Stimulated activated naive B cell treated with anti-CD40 and anti-IgM and Interleukin-4, amounts not matched to agents 10 μg/mL and 1 μg/mL and 100 μg/mL, for 72 hours (primary cell): ENCODE data around the gene DYRK1A.

Experiments
- ATAC-seq, 2 donors: fragments of 150-1000 bp; cut with Tn5 transposase; replicated peaks; 2 replicates each; pipeline ENCODE4 v1.10.0; 2021; ENCODE audit warnings: moderate library complexity in 1 of 2
- DNase-seq: peaks from one replicate; pipeline ENCODE4 v3.0.0; 2021
- H3K27ac Mint-ChIP-seq: one replicate; pipeline ENCODE4 v1.8.0; 2022; ENCODE audit warnings: mild to moderate bottlenecking, mixed read lengths
- H3K27me3 Mint-ChIP-seq, 2 donors: one replicate each; pipeline ENCODE4 v1.8.0; 2022; ENCODE audit warnings: mixed read lengths in 2 of 2
- H3K36me3 Mint-ChIP-seq, 2 donors: one replicate each; pipeline ENCODE4 v1.8.0; 2022; ENCODE audit warnings: mixed read lengths in 2 of 2, mild to moderate bottlenecking in 1 of 2
- H3K4me1 Mint-ChIP-seq, 2 donors: one replicate each; pipeline ENCODE4 v1.8.0; 2022; ENCODE audit warnings: mixed read lengths in 2 of 2, mild to moderate bottlenecking in 1 of 2
- H3K4me3 Mint-ChIP-seq, 2 donors: one replicate each; pipeline ENCODE4 v1.8.0; 2022; ENCODE audit warnings: mild to moderate bottlenecking in 2 of 2, mixed read lengths in 2 of 2, moderate library complexity in 1 of 2
- H3K9me3 Mint-ChIP-seq, 2 donors: one replicate each; pipeline ENCODE4 v1.8.0; 2022; ENCODE audit warnings: mixed read lengths in 2 of 2, mild to moderate bottlenecking in 1 of 2

Gene DYRK1A

DNA sequence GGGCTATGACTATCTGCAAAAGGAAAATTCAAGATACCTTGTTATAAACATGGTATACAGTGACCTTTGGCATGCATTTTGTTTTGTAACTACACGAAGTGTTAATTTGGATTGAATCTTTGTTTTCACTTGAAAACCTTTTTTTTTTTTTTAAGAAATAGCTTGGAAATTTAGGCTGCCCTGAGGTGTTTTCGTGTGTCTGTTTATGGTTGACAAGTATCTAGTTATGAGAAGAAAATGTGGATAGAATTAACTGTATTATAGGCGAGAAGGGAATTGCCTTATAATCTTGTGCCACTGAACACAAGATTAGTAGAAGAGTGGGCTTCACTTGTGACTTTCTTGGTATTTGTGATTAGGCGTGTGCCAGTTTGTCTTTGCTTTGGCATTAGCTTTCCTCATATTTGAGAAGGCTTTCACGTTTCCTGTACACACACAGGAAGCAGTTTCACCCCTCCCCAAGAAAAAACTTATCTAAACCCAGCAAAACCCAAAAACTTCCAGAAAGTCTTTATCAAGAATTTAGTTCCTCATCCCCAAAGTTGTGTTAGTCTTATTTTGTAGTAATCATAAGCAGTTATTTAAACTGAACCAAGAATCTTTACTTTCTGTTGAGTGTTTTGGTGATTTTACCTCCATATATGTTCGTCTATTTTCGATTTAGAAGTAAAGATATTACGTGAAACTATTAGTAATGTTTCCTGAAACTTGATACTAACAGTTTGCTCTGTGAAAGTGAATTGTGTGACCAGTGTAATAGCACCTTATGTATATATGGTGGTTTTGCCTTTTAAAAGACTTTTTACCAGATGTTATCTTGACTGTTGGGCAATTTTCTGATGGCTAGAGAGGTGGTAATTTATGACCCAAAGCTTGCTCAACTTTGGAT, 3.8 kb downstream of the DYRK1A start:
- Mint-ChIP-seq H3K9me3 (peaks cover 0 to 3% of the 10 kb centered on the region in 2 donors), H3K4me1 (peaks cover 36 to 59% of the 10 kb centered on the region in 2 donors), H3K4me3 (peak overlapping the region; percentile 67 to 72), H3K27me3 (no peaks in the 10 kb centered on the region), H3K36me3 (peaks cover 4 to 11% of the 10 kb centered on the region in 2 donors), H3K27ac (peak overlapping the region; percentile 69)
- DNase-seq = no peak
- ATAC-seq = no peak

DNA sequence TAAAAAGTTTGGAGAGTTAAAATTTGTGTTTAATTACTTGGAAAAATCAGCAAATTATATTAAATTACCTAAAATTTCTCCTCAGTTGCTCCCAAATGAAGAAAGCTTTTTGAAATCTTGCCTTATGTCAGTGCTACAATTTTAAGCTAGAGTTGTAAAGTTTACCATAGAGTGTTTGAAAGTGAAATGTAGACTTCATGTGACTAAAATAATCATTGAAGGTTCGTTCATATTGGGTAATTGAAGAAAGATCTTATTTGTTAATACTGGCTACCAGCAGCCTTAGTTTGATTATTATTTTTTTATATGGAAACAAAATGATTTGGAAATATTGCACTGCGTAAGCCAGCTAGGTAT, 4.4 kb downstream of the DYRK1A start:
- DNase-seq (no peak), ATAC-seq (no peak)
- no peak overlapping the region for H3K27ac Mint-ChIP-seq
- peaks cover 9 to 16% of the 10 kb centered on the region in 2 donors for H3K36me3 Mint-ChIP-seq
- H3K9me3 Mint-ChIP-seq = peaks cover 0 to 3% of the 10 kb centered on the region in 2 donors
- no peaks in the 10 kb centered on the region for H3K27me3 Mint-ChIP-seq
- peak overlapping the region; percentile 67 to 72 for H3K4me3 Mint-ChIP-seq
- peaks cover 39 to 64% of the 10 kb centered on the region in 2 donors for H3K4me1 Mint-ChIP-seq

- ATAC-seq (no peak), DNase-seq (no peak)
- no peak overlapping the region for H3K4me3 Mint-ChIP-seq
- H3K27ac Mint-ChIP-seq = peak overlapping the region; percentile 75
- no peaks in the 10 kb centered on the region for H3K27me3 Mint-ChIP-seq
- H3K9me3 Mint-ChIP-seq = peaks cover 0 to 3% of the 10 kb centered on the region in 2 donors
- peaks cover 44 to 75% of the 10 kb centered on the region in 2 donors for H3K4me1 Mint-ChIP-seq
- H3K36me3 Mint-ChIP-seq = peaks cover 9 to 13% of the 10 kb centered on the region in 2 donors
Measured at GRCh38 chr21:37372127-37372731, 5.7 kb downstream of the DYRK1A start.

DNA sequence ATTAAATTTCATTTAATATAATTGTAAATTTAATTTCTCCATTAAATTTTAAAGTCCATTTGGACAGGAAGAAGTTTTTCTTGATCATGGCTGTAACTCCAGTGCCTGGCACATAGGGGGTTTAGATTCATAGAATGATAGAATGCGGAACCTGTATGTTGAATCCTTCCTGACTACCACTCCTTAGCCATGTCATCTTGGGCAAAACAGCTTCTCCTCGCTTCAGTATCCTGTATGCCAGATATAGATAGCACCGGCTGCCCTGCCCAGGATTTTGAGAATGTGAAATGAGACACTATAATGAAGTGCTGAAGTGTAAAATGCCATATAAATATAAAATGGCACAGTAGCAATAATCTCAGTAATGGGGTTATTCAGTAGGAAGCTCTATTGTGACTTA, 6.4 kb downstream of the DYRK1A start:
- no peak overlapping the region for H3K4me3 Mint-ChIP-seq

DNA sequence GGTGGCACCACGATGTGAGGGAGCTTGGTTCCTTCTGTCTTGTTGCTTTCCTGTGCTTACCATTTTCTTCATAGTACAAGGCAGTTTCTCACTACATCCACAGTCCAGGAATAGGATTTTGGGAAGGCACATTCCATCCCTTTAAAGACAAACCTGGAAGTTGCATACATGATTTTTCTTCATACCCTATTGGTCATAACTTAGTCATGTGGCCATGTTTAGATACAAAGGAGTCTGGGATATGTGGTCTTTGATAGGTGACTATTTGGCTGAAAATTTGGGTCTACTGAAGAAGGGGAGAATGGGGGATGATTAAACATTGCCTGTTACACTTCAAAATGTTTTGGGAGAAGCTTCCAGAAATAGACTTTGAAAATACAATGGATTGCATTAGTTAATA, 7.0 kb downstream of the DYRK1A start:
- Mint-ChIP-seq H3K4me1 (peaks cover 48 to 81% of the 10 kb centered on the region in 2 donors), H3K27me3 (no peaks in the 10 kb centered on the region), H3K36me3 (peaks cover 12 to 14% of the 10 kb centered on the region in 2 donors), H3K27ac (no peak overlapping the region), H3K4me3 (no peak overlapping the region), H3K9me3 (peaks cover 0 to 3% of the 10 kb centered on the region in 2 donors)
- no peak for DNase-seq
- no peak for ATAC-seq

More for the DNA sequence above, 6.4 kb downstream of the DYRK1A start:
- DNase-seq = no peak
- ATAC-seq = no peak
- Mint-ChIP-seq H3K9me3 (peaks cover 0 to 3% of the 10 kb centered on the region in 2 donors), H3K27ac (no peak overlapping the region), H3K27me3 (no peaks in the 10 kb centered on the region), H3K4me1 (peaks cover 47 to 81% of the 10 kb centered on the region in 2 donors), H3K36me3 (peaks cover 11 to 13% of the 10 kb centered on the region in 2 donors)

DNA sequence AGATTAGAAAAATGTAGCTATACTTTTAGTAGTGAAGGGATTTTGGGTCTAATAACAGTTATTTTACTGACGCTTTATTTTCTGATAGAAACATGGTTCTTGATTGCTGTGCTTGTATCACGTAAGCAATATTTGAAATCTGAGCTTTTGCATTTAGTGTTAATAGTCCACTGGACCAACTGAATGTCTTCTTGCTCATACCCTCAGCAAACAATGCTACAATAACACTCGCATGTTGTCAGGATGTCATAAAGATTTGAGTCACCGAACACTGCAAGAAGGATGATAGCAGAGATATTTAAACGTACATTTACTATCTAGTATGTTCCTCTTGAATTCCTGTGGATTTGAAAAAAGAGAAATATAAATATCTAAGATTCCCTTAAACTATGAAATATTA, 7.5 kb downstream of the DYRK1A start:
- no peak for DNase-seq
- peaks cover 16 to 19% of the 10 kb centered on the region in 2 donors for H3K36me3 Mint-ChIP-seq
- H3K27ac Mint-ChIP-seq = no peak overlapping the region
- H3K4me3 Mint-ChIP-seq = no peak overlapping the region
- peaks cover 0 to 3% of the 10 kb centered on the region in 2 donors for H3K9me3 Mint-ChIP-seq
- no peak for ATAC-seq
- H3K4me1 Mint-ChIP-seq = peaks cover 50 to 82% of the 10 kb centered on the region in 2 donors
- no peaks in the 10 kb centered on the region for H3K27me3 Mint-ChIP-seq

GRCh38 chr21:37375866-37376574, 9.4 kb downstream of the DYRK1A start:
- Mint-ChIP-seq H3K9me3 (peaks cover 0 to 3% of the 10 kb centered on the region in 2 donors), H3K4me3 (peak overlapping the region; percentile 30 to 57), H3K36me3 (peaks cover 16 to 22% of the 10 kb centered on the region in 2 donors), H3K4me1 (peaks cover 51 to 81% of the 10 kb centered on the region in 2 donors), H3K27ac (peak overlapping the region; percentile 77), H3K27me3 (no peaks in the 10 kb centered on the region)
- DNase-seq = no peak
- ATAC-seq = no peak

DNA sequence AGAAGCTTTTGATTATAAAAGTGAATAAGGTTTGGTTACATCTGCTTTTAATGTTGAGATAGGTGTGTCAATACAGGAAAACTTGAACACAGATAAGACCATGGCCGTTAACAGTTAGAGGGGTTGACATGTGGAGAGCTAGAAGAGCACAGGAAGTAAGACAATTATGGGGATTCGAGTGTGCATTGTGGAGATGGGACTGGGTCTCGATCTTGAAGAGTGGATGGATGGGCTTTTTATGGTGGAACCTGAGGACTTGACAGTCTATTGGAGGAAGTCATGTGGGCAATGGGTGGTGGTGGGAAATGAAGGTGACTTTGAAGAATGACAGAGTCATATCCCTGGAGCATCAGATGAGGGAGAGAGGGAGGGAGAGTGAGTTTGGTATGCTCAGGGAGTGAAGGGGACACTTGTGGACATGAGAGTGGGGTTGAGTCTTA, 12.1 kb downstream of the DYRK1A start:
- no peak overlapping the region for H3K4me3 Mint-ChIP-seq
- peaks cover 26 to 33% of the 10 kb centered on the region in 2 donors for H3K36me3 Mint-ChIP-seq
- no peaks in the 10 kb centered on the region for H3K27me3 Mint-ChIP-seq
- no peak for DNase-seq
- ATAC-seq = no peak
- no peak overlapping the region for H3K27ac Mint-ChIP-seq
- H3K9me3 Mint-ChIP-seq = peaks cover 2 to 3% of the 10 kb centered on the region in 2 donors
- peaks cover 53 to 82% of the 10 kb centered on the region in 2 donors for H3K4me1 Mint-ChIP-seq

GRCh38 chr21:37380349-37381323, 14.1 kb downstream of the DYRK1A start:
- ATAC-seq (no peak), DNase-seq (no peak)
- Mint-ChIP-seq H3K4me3 (no peak overlapping the region), H3K36me3 (peaks cover 30 to 42% of the 10 kb centered on the region in 2 donors), H3K9me3 (peaks cover 4 to 6% of the 10 kb centered on the region in 2 donors), H3K4me1 (peaks cover 53 to 85% of the 10 kb centered on the region in 2 donors), H3K27ac (no peak overlapping the region), H3K27me3 (no peaks in the 10 kb centered on the region)

DNA sequence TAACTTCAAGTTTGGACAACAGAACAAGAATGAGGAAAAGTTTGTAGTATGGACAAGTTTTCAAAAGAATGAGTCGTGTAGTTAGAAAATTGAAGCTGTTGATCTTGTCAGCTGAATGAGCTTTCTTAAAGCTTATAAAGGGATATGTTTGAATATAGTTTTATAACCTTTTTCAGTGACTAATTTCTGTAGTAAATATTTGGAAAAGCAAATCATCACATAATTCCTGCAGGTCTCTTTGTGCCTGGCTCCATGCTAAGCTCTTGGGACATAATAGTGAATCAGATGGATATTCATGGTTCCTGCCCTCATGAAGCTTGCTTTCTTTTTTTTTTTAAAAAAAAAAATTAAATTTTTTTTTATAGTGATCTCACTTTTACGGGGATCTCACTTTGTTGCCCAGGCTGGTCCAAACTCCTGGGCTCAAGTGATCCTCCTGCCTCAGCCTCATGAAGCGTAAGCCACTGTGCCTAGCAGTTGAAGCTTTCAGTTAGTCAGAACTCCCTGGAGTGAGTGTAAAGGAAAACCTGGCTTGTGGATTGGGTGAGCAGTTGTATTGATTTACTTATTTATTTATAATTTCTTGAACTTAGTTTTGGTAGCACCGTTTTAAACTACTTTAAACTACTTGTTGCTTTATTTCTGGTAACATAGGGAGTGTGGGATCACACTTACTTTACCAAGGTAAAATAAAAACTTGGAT, 15.5 kb downstream of the DYRK1A start:
- H3K4me3 Mint-ChIP-seq = no peak overlapping the region
- peaks cover 54 to 84% of the 10 kb centered on the region in 2 donors for H3K4me1 Mint-ChIP-seq
- H3K9me3 Mint-ChIP-seq = peaks cover 4 to 6% of the 10 kb centered on the region in 2 donors
- H3K27ac Mint-ChIP-seq = no peak overlapping the region
- ATAC-seq (no peak), DNase-seq (no peak)
- H3K36me3 Mint-ChIP-seq = peaks cover 23 to 37% of the 10 kb centered on the region in 2 donors
- H3K27me3 Mint-ChIP-seq = no peaks in the 10 kb centered on the region

DNA sequence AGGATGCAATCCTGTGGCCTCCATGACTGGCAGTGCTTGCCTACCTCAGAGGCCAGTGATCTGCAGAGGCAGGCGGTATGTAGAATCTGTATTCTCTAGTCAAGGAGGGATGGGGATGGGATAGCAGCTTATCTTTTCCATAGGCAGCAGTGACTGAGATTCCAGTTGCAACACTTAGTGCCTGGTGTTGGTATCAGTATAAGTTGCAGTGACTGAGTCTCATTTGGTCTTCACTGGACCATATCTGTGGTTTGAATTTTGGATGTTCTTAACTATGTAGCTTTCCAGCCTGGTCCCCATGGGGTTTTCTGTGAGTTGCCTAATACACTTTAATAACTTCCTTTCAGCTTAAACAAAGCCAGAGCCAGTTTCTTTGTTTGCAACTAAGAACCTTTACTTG, 16.5 kb downstream of the DYRK1A start:
- Mint-ChIP-seq H3K9me3 (peaks cover 4 to 6% of the 10 kb centered on the region in 2 donors), H3K4me1 (peaks cover 58 to 86% of the 10 kb centered on the region in 2 donors), H3K4me3 (no peak overlapping the region), H3K27me3 (no peaks in the 10 kb centered on the region), H3K36me3 (peaks cover 22 to 37% of the 10 kb centered on the region in 2 donors), H3K27ac (no peak overlapping the region)
- no peak for DNase-seq
- peak; percentile 62 to 68 for ATAC-seq

DNA sequence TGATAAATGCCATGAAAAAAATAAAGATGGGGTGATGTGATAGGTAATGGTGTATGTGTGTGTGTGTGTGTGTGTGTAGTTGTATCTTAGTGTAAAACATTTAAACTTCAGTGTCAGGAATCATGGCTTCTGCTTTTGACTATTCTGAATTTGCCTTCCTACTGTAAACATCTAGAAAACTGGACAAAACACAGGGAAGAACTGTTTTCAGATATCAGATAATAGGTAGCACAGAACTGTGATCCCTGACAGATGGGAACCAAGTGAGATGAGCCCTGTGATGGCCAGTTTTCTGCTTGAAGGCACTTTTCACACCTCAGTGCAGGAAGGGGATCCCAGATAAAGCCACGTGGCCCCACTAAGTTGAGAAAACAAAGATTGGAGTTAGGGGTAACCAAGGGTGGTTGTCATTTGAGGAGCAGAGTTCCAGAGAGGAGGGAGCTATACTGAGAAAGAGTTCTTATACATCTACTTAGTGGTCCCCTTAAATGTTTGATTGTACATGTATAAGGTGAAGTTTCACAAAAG, 17.3 kb downstream of the DYRK1A start:
- ATAC-seq (no peak), DNase-seq (no peak)
- Mint-ChIP-seq H3K36me3 (peaks cover 18 to 33% of the 10 kb centered on the region in 2 donors), H3K9me3 (peaks cover 4 to 6% of the 10 kb centered on the region in 2 donors), H3K27me3 (no peaks in the 10 kb centered on the region), H3K27ac (peak overlapping the region; percentile 32), H3K4me3 (no peak overlapping the region), H3K4me1 (peaks cover 54 to 88% of the 10 kb centered on the region in 2 donors)
